HL-60/S4 treated with phorbol 12-myristate 13-acetate at 8.2 ng/mL for 4 days and 3 days (cell line): Measurements from ENCODE around the gene FIZ1.

Source experiments
- in situ Hi-C: fragments of 300-500 bp; cut with MboI; formaldehyde crosslinking; loops from 2 replicates; pipeline ENCODE4 v1.15.0; 2022; ENCODE audit warnings: low sequenced_read_pairs

The FIZ1 gene

GRCh38 chr19:55544776-55545439 is 54.4 kb downstream of the FIZ1 start:
- in situ Hi-C loops: no loop called here

GRCh38 chr19:55544014-55544413 is 55.3 kb downstream of the FIZ1 start:
- in situ Hi-C loops: no loop called here

- in situ Hi-C loops: no loop called here
These were observed 55.8 kb downstream of the FIZ1 start for GRCh38 chr19:55543567-55543966.

GRCh38 chr19:55542292-55542855 is 56.9 kb downstream of the FIZ1 start:
- in situ Hi-C loops: no loop called here
